ENCODE results near the gene PRG2.
"Not testable (repeated sequence)": the region's sequence is repeated elsewhere in the genome, so short reads cannot be mapped to it uniquely, and the experiment has no call there.

PRG2 gene

GRCh38 chr11:57344826-57345225 lies 45.6 kb downstream of the PRG2 start:
- DNase-seq, result no peak

GRCh38 chr11:57343825-57344224 lies 46.6 kb downstream of the PRG2 start:
- DNase-seq, result no peak

- DNase-seq, result no peak
These were observed 47.7 kb downstream of the PRG2 start for GRCh38 chr11:57342702-57343101.

- DNase-seq, result no peak
These were observed 49.1 kb downstream of the PRG2 start for GRCh38 chr11:57341250-57341808.

- no peak for DNase-seq
These were observed 50.3 kb downstream of the PRG2 start for GRCh38 chr11:57340039-57340615.

- DNase-seq, result no peak
These were observed 51.1 kb downstream of the PRG2 start for GRCh38 chr11:57339328-57339727.

GRCh38 chr11:57338142-57338541 lies 52.3 kb downstream of the PRG2 start, which contains the start of gene P2RX3:
Gene P2RX3 (plus strand): TSS chr11:57338352. CDS start chr11:57338551, 199 bp downstream.
- DNase-seq, result no peak

- DNase-seq, result not testable (repeated sequence)
These were observed 53.6 kb downstream of the PRG2 start for GRCh38 chr11:57336856-57337255.

Data from inflammatory macrophage (primary cell).